GM10847 (cell line): ENCODE data around the gene AGBL5.

Experiments used
- POLR2A ChIP-seq: IDR thresholded peaks from 2 replicates; pipeline ENCODE4 v1.6.1; 2011; ENCODE audit not compliant: insufficient read length; ENCODE audit errors: extremely low read depth

The AGBL5 gene

GRCh38 chr2:27058210-27058609 is 6.7 kb downstream of the AGBL5 start:
- no peak for TF ChIP-seq POLR2A

- TF ChIP-seq POLR2A: no peak
These were observed 7.8 kb downstream of the AGBL5 start for GRCh38 chr2:27059141-27059820.

- no peak for TF ChIP-seq POLR2A
These were observed 8.9 kb downstream of the AGBL5 start for GRCh38 chr2:27060323-27060722.

- no peak for TF ChIP-seq POLR2A
These were observed 13.7 kb downstream of the AGBL5 start for GRCh38 chr2:27065128-27065527.

- TF ChIP-seq POLR2A: no peak
These were observed 15.9 kb downstream of the AGBL5 start for GRCh38 chr2:27067385-27067784.

- TF ChIP-seq POLR2A: no peak
These were observed 18.0 kb downstream of the AGBL5 start for GRCh38 chr2:27069436-27069835.

- TF ChIP-seq POLR2A: no peak
These were observed 18.6 kb downstream of the AGBL5 start for GRCh38 chr2:27069961-27070618.

GRCh38 chr2:27070653-27071276 is 19.3 kb downstream of the AGBL5 start:
- TF ChIP-seq POLR2A: no peak

- TF ChIP-seq POLR2A: peak; percentile 83
These were observed 20.0 kb downstream of the AGBL5 start, which contains the start of gene OST4 for GRCh38 chr2:27071277-27071989. TSS of gene OST4 (minus strand) at chr2:27071654.

- no peak for TF ChIP-seq POLR2A
These were observed 20.7 kb downstream of the AGBL5 start for GRCh38 chr2:27071990-27072830.

GRCh38 chr2:27072920-27073319 is 21.5 kb downstream of the AGBL5 start:
- TF ChIP-seq POLR2A: no peak

GRCh38 chr2:27073782-27074181 is 22.3 kb downstream of the AGBL5 start:
- TF ChIP-seq POLR2A: no peak

GRCh38 chr2:27074738-27075565 is 23.5 kb downstream of the AGBL5 start:
- no peak for TF ChIP-seq POLR2A

GRCh38 chr2:27076323-27076722 is 24.9 kb downstream of the AGBL5 start:
- TF ChIP-seq POLR2A: no peak
